K562 (cell line): ENCODE data around the gene TPSG1. TPM values are rescaled to one million over a fixed set of nuclear protein-coding genes. Genes with fewer than 3 reads are reported as not detected.
A peak's percentile ranks its signal among the peaks of the same experiment; 100 is the strongest.
"Not testable (repeated sequence)": the region's sequence is repeated elsewhere in the genome, so short reads cannot be mapped to it uniquely, and the experiment has no call there.

Experiments used
- ATAC-seq: fragments of 200-7000 bp; cut with Tn5 transposase; 3 replicates; pipeline ENCODE4 v1.9.1; 2020; ENCODE audit warnings: moderate library complexity
- BruUV-seq: library from RNA; stranded (reverse); fragments of 400-500 nt; replicated peaks from 2 replicates; lab custom pipeline; 2021; lab: Mats Ljungman, UMichigan
- CTCF ChIA-PET: fragments of 300-600 bp; formaldehyde crosslinking; extraction: SDS; loops from one replicate; lab custom pipeline; 2021; ENCODE audit warnings: low intra/inter-chr PET ratio; lab: Yijun Ruan, JAX
- POLR2A ChIA-PET: fragments of 300-600, 350-650 bp; sonication (Branson Sonifier 250); formaldehyde crosslinking; extraction: SDS; loops from one replicate; lab custom pipeline; 2021; ENCODE audit warnings: antibody characterized with exemption, inconsistent platforms; lab: Yijun Ruan, JAX
- DNase-seq, 4 experiments: peaks; one replicate each; pipeline versions ENCODE4 v3.0.0 to v3.0.0-alpha.2; 2011 to 2018; ENCODE audit warnings: low spot score in 3 of 4, mixed read lengths in 3 of 4; ENCODE audit errors: extremely low read depth in 1 of 4
- FAIRE-seq: peaks from 2 replicates; lab custom pipeline; 2011; peaks lifted over from hg19 to GRCh38; lab: Jason Lieb, UNC
- H2AFZ ChIP-seq: 2 replicates; pipeline ENCODE4 v1.6.0; 2011; ENCODE audit warnings: low read depth, low read length, control low read depth, inconsistent platforms
- H3K27ac ChIP-seq: fragments of 200-600 bp; 3 replicates; pipeline ENCODE4 v1.8.0; 2011; ENCODE audit warnings: low read depth, mild to moderate bottlenecking, control low read depth, inconsistent platforms, low read length, moderate library complexity, mixed read lengths; ENCODE audit errors: extremely low read depth
- H3K27me3 ChIP-seq, 2 experiments: fragments of 300-600 bp in 1 of 2; 2 replicates in 1 of 2; 3 replicates in 1 of 2; pipeline versions ENCODE4 v1.6.0 to v1.8.0; 2011; ENCODE audit warnings: inconsistent platforms in 2 of 2, low read length in 2 of 2, mild to moderate bottlenecking in 1 of 2, mixed read lengths in 1 of 2, moderate library complexity in 1 of 2; ENCODE audit not compliant: control insufficient read depth in 2 of 2, insufficient read depth in 2 of 2
- H3K36me3 ChIP-seq: fragments of 300-600 bp; 3 replicates; pipeline ENCODE4 v1.8.0; 2011; ENCODE audit warnings: mild to moderate bottlenecking, low read length, inconsistent platforms; ENCODE audit not compliant: control insufficient read depth, insufficient read depth
- H3K4me1 ChIP-seq, 2 experiments: fragments of 200-600 bp in 1 of 2; replicated peaks in 1 of 2; 2 replicates in 1 of 2; 3 replicates in 1 of 2; pipeline versions ENCODE4 v1.5.1 to v1.8.0; 2011; ENCODE audit warnings: inconsistent platforms in 2 of 2, low read length in 2 of 2, mild to moderate bottlenecking in 1 of 2, mixed read lengths in 1 of 2, moderate library complexity in 1 of 2; ENCODE audit not compliant: control insufficient read depth in 2 of 2, insufficient read depth in 2 of 2
- H3K4me2 ChIP-seq: 2 replicates; pipeline ENCODE4 v1.6.1; 2011; ENCODE audit warnings: low read length, control low read depth, inconsistent platforms, mixed read lengths; ENCODE audit not compliant: insufficient read depth
- H3K4me3 ChIP-seq: fragments of 200-600 bp; sonication (generic), shearing (Covaris generic); 2 replicates; pipeline ENCODE4 v1.5.1; 2016; ENCODE audit warnings: control low read depth, inconsistent platforms
- H3K79me2 ChIP-seq: fragments of 200-600 bp; 3 replicates; pipeline ENCODE4 v1.8.0; 2011; ENCODE audit warnings: low read length, inconsistent platforms; ENCODE audit not compliant: control insufficient read depth, insufficient read depth
- H3K9ac ChIP-seq, 2 experiments: 2 replicates each; pipeline versions ENCODE4 v1.6.0 to v1.6.1; 2011; ENCODE audit warnings: low read depth in 2 of 2, low read length in 2 of 2, control low read depth in 1 of 2, inconsistent platforms in 1 of 2, mild to moderate bottlenecking in 1 of 2, mixed read lengths in 1 of 2; ENCODE audit not compliant: insufficient read depth in 1 of 2
- H3K9me1 ChIP-seq: one replicate; pipeline ENCODE4 v1.6.0; 2011; ENCODE audit warnings: inconsistent platforms, mild to moderate bottlenecking, low read length, moderate library complexity; ENCODE audit not compliant: control insufficient read depth, insufficient read depth
- H3K9me3 ChIP-seq: replicated peaks from 2 replicates; pipeline ENCODE4 v1.5.1; 2011; ENCODE audit warnings: low read depth, low read length, inconsistent platforms; ENCODE audit not compliant: control insufficient read depth, insufficient read depth
- H4K20me1 ChIP-seq: replicated peaks from 2 replicates; pipeline ENCODE4 v1.6.1; 2011; ENCODE audit warnings: low read length, inconsistent platforms, mixed read lengths; ENCODE audit not compliant: control insufficient read depth, insufficient read depth
- EP400 ChIP-seq: fragments of 450-650 bp; IDR thresholded peaks from 2 replicates; pipeline ENCODE4 v1.6.1; 2017; ENCODE audit warnings: antibody characterized with exemption, mild to moderate bottlenecking, moderate library complexity
- ZNF263 ChIP-seq: sonication (generic); formaldehyde crosslinking; IDR thresholded peaks from 2 replicates; pipeline ENCODE4 v1.8.0; 2022; ENCODE audit warnings: mild to moderate bottlenecking, missing genetic modification reagents, borderline replicate concordance
- WGBS: fragments of 100-300 bp; shearing (Covaris generic); methylation state at CpG from one replicate; pipeline ENCODE4 v1.1.6; 2016; ENCODE audit warnings: low coverage, mixed read lengths; ENCODE audit not compliant: insufficient coverage; ENCODE audit errors: missing lambda C conversion rate; 5-methylcytosine and 5-hydroxymethylcytosine counted together
- in situ Hi-C: fragments of 300-500 bp; cut with MboI; formaldehyde crosslinking; loops from 4 replicates; pipeline ENCODE4 v1.15.0; 2018; ENCODE audit warnings: inconsistent platforms, mixed read lengths
- intact Hi-C: fragments of 100-400 bp; cut with micrococcal nuclease; formaldehyde crosslinking; loops from 2 replicates; pipeline ENCODE4 v1.14.2; 2022
- polyA plus RNA-seq, 8 experiments: library from polyadenylated mRNA; depleted of rRNA in 4 of 8; stranded (reverse) in 5 of 8; unstranded in 3 of 8; fragments of >200 nt; fragmentation: Nextera tagmentation in 2 of 8; fragmentation: Illumina TruSeq in 1 of 8; extraction: Ambion mirVana in 2 of 8; extraction: Trizol in 1 of 8; gene quantifications; 2 replicates each; pipeline versions ENCODE4 v1.2.1 to v1.2.3, GENCODE V29; 2011 to 2014; ENCODE audit warnings: inconsistent platforms in 1 of 8, missing spikeins in 1 of 8
- total RNA-seq, 7 experiments: library from RNA; depleted of rRNA in 6 of 7; stranded (reverse); fragments of >200 nt in 6 of 7; fragmentation: Illumina TruSeq in 2 of 7; extraction: Trizol in 2 of 7; gene quantifications; 2 replicates each; pipeline versions ENCODE4 v1.2.1 to v1.2.3, GENCODE V29; 2011 to 2021; ENCODE audit warnings: low replicate concordance in 1 of 7

Gene TPSG1
- total and polyA plus RNA-seq, 9 of the 15 experiments (the other 6 are each of a cell fraction or from before 2014, with no cell fraction given) = not detected

DNA sequence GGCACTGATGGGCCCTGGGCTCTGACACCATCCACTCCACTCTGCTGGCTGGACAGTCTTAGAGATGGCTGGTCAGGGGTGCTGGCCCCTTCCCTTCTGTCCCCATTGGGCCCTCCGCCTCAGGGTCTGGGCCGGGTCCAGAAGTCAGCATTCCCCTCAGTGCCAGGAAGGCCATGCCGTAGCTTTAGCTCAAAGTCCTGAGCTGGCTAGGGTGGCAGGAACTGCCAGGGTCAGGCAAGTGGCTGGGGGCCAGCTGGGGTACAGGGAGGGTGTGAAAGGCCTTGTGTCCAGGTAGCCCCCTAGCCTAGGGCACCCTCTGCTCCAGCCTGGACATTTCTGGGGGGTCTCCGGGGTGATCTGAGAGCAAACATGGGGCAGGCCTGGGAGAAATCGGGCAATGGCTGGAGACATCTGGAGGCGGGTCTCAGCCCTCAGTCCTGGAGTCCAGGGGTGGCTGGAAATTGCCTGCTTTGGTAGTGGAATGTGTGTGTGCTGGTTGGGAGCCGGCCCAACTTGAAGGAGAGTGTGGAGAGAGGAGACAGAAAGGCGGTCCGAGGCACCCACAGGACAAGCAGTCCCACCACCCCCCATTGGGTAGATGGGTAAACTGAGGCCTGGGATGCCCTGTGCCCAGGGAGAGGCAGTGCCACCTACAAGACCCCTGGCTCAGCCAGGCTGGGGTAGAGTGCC is 32.5 kb downstream of the TPSG1 start:
- Histone ChIP-seq H3K9me1 (no peaks in the 10 kb centered on the region), H3K9me3 (no peaks in the 10 kb centered on the region), H3K9ac (no peak overlapping the region; a peak in 1 of 4 replicates), H3K4me3 (no peak overlapping the region), H3K36me3 (no peaks in the 10 kb centered on the region), H2AFZ (no peak overlapping the region), H3K4me2 (no peak overlapping the region; the same call in 1 of the 2 replicates), H3K4me1 (peaks cover 0 to 54% of the 10 kb centered on the region in 2 experiments; a peak in 3 of 5 replicates)
- DNase-seq (no peak), ATAC-seq (no peak), FAIRE-seq (no peak)
- CTCF ChIA-PET = interaction anchor here (3.5 kb wide), 1 partner anchor 85 kb away, joined by 38 read pairs; no protein-coding TSS in a partner anchor
- WGBS = 0% methylated on average over 4 of the region's 9 CpGs
- no TSS peak for BruUV-seq
- intact Hi-C loops = no loop called here
- POLR2A ChIA-PET = interaction anchor here (1.1 kb wide), 1 partner anchor 16 kb away, joined by 3 read pairs; no protein-coding TSS in a partner anchor
- TF ChIP-seq EP400 (no peak), ZNF263 (CRISPR knock-in tag) (peak; percentile 66; the same call in 1 of the 2 replicates)
- TF ChIP-seq, all 486 proteins: peak for 1
- Histone ChIP-seq H3K27me3 (peaks cover 0 to 32% of the 10 kb centered on the region in 2 experiments; a peak in 2 of 5 replicates), H3K27ac (no peak overlapping the region), H3K79me2 (no peaks in the 10 kb centered on the region), H4K20me1 (peaks cover 17% of the 10 kb centered on the region)
- in situ Hi-C loops = no loop called here

- H3K27ac ChIP-seq, ATAC-seq, H3K4me2 ChIP-seq, BruUV-seq, H2AFZ ChIP-seq, H3K9me3 ChIP-seq, intact Hi-C loops, H3K36me3 ChIP-seq, in situ Hi-C loops, FAIRE-seq, DNase-seq, H3K9me1 ChIP-seq, H3K79me2 ChIP-seq, H3K9ac ChIP-seq, CTCF ChIA-PET, H3K4me3 ChIP-seq: not testable (repeated sequence)
- peaks cover 17% of the 10 kb centered on the region for H4K20me1 ChIP-seq
- H3K27me3 ChIP-seq = peaks cover 0 to 22% of the 10 kb centered on the region in 2 experiments; a peak in 2 of 5 replicates
- WGBS = 6% methylated on average over 11 of the region's 11 CpGs
- POLR2A ChIA-PET = interaction anchor here (0.6 kb wide), 1 partner anchor 144 kb away, joined by 3 read pairs; no protein-coding TSS in a partner anchor
- H3K4me1 ChIP-seq = peaks cover 0 to 57% of the 10 kb centered on the region in 2 experiments; a peak in 3 of 5 replicates
Measured at GRCh38 chr16:1190789-1191188, 34.3 kb downstream of the TPSG1 start.
